ENCODE results near the gene NCBP2.
A peak's percentile ranks its signal among the peaks of the same experiment; 100 is the strongest.

The NCBP2 gene

DNA sequence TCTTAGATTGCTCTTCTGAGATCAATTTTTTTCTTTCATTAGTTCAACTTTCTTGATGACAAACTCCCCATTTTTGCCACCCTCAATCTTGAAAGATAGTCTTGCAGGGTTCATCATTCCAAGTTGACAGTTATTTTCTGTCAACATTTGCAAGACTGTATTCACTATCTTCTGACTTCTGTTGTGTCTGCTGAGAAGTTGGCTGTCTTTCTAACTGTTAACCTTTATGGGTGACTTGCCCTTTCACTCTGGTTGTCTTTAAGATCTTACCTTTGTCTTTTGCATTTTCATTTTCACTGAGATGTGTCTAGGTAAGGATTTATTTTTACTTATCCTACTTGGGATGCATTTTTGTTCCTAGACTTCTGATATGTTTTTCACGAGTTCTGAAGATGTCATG, 40.9 kb upstream of the NCBP2 start:
- Histone ChIP-seq H3K79me2 (ENCODE audit: low read length) (no peaks in the 10 kb centered on the region), H3K4me2 (ENCODE audit: low read length) (no peak overlapping the region), H3K27ac (ENCODE audit: low read length) (no peak overlapping the region), H3K27me3 (ENCODE audit: low read depth, low read length) (no peaks in the 10 kb centered on the region), H3K9me3 (ENCODE audit: insufficient read depth, low read length) (peaks cover 10% of the 10 kb centered on the region), H3K36me3 (replicated peaks; ENCODE audit: low read depth, low read length) (peaks cover 6% of the 10 kb centered on the region), H2AFZ (ENCODE audit: low read depth, low read length) (no peak overlapping the region), H4K20me1 (ENCODE audit: insufficient read depth, low read length) (no peaks in the 10 kb centered on the region), H3K4me3 (ENCODE audit: low read length) (no peak overlapping the region), H3K9ac (ENCODE audit: low read length) (no peak overlapping the region), H3K4me1 (ENCODE audit: low read length) (peaks cover 4% of the 10 kb centered on the region; the same call in 1 of the 2 replicates)
- no peak for TF ChIP-seq CTCF (IDR thresholded peaks at IDR 0.05; ENCODE audit: low read depth, low read length)
- no peak for TF ChIP-seq EZH2phosphoT487 (IDR thresholded peaks at IDR 0.05; ENCODE audit: low read depth)

GRCh38 chr3:196981657-196982056, 39.3 kb upstream of the NCBP2 start:
- no peak overlapping the region for H3K4me2 ChIP-seq (ENCODE audit: low read length)
- peaks cover 10% of the 10 kb centered on the region for H3K9me3 ChIP-seq (ENCODE audit: insufficient read depth, low read length)
- H3K27me3 ChIP-seq (ENCODE audit: low read depth, low read length): no peaks in the 10 kb centered on the region
- TF ChIP-seq EZH2phosphoT487 (IDR thresholded peaks at IDR 0.05; ENCODE audit: low read depth) (no peak), CTCF (IDR thresholded peaks at IDR 0.05; ENCODE audit: low read depth, low read length) (no peak)
- H2AFZ ChIP-seq (ENCODE audit: low read depth, low read length): no peak overlapping the region
- no peak overlapping the region for H3K4me3 ChIP-seq (ENCODE audit: low read length)
- H3K36me3 ChIP-seq (replicated peaks; ENCODE audit: low read depth, low read length): peaks cover 6% of the 10 kb centered on the region
- H4K20me1 ChIP-seq (ENCODE audit: insufficient read depth, low read length): no peaks in the 10 kb centered on the region
- no peak overlapping the region for H3K27ac ChIP-seq (ENCODE audit: low read length)
- no peaks in the 10 kb centered on the region for H3K4me1 ChIP-seq (ENCODE audit: low read length)
- no peak overlapping the region for H3K9ac ChIP-seq (ENCODE audit: low read length)
- no peaks in the 10 kb centered on the region for H3K79me2 ChIP-seq (ENCODE audit: low read length)

GRCh38 chr3:196979545-196979944, 37.2 kb upstream of the NCBP2 start:
- TF ChIP-seq EZH2phosphoT487 (IDR thresholded peaks at IDR 0.05; ENCODE audit: low read depth): no peak
- TF ChIP-seq CTCF (IDR thresholded peaks at IDR 0.05; ENCODE audit: low read depth, low read length): no peak

DNA sequence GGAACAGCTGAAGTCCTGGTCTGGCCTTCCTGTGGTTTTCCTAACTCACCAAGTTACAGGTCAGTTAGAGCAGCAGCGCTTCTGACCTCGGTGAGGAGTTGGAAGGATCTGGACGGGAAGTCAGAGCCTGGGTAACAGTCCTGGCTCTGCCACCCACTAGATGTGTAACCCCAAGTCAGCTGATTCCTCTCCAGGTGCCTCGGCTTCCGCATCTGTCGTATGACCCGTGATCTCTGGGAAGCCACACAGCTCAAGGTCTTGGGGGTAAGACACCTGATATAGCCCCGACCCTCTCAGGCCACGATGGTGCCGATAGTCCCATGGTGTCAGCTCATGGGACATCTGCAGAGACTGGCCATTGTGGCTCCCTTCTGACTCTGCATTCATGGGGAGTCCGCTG, 34.6 kb upstream of the NCBP2 start:
- H3K4me2 ChIP-seq (ENCODE audit: low read length): no peak overlapping the region
- 0 out of 2 replicates have a peak overlapping the region, but pooled peaks have one; percentile 4 for H2AFZ ChIP-seq (ENCODE audit: low read depth, low read length)

More at GRCh38 chr3:196979545-196979944, 37.2 kb upstream of the NCBP2 start:
- Histone ChIP-seq H2AFZ (ENCODE audit: low read depth, low read length) (no peak overlapping the region), H3K4me1 (ENCODE audit: low read length) (no peaks in the 10 kb centered on the region), H3K4me2 (ENCODE audit: low read length) (no peak overlapping the region), H3K9ac (ENCODE audit: low read length) (no peak overlapping the region), H3K79me2 (ENCODE audit: low read length) (no peaks in the 10 kb centered on the region), H3K27me3 (ENCODE audit: low read depth, low read length) (no peaks in the 10 kb centered on the region), H4K20me1 (ENCODE audit: insufficient read depth, low read length) (no peaks in the 10 kb centered on the region), H3K27ac (ENCODE audit: low read length) (no peak overlapping the region), H3K4me3 (ENCODE audit: low read length) (no peak overlapping the region), H3K36me3 (replicated peaks; ENCODE audit: low read depth, low read length) (peaks cover 6% of the 10 kb centered on the region), H3K9me3 (ENCODE audit: insufficient read depth, low read length) (peaks cover 10% of the 10 kb centered on the region)

More for the DNA sequence above, 34.6 kb upstream of the NCBP2 start:
- Histone ChIP-seq H3K9me3 (ENCODE audit: insufficient read depth, low read length) (no peaks in the 10 kb centered on the region), H3K4me1 (ENCODE audit: low read length) (no peaks in the 10 kb centered on the region), H3K9ac (ENCODE audit: low read length) (no peak overlapping the region), H3K4me3 (ENCODE audit: low read length) (no peak overlapping the region), H3K27ac (ENCODE audit: low read length) (no peak overlapping the region), H3K27me3 (ENCODE audit: low read depth, low read length) (no peaks in the 10 kb centered on the region), H4K20me1 (ENCODE audit: insufficient read depth, low read length) (no peaks in the 10 kb centered on the region), H3K36me3 (replicated peaks; ENCODE audit: low read depth, low read length) (no peaks in the 10 kb centered on the region), H3K79me2 (ENCODE audit: low read length) (no peaks in the 10 kb centered on the region)
- TF ChIP-seq EZH2phosphoT487 (IDR thresholded peaks at IDR 0.05; ENCODE audit: low read depth) (no peak), CTCF (IDR thresholded peaks at IDR 0.05; ENCODE audit: low read depth, low read length) (no peak)

Measured in OCI-LY3 (cell line).